Measurements from ENCODE around the gene STMND1.

GRCh38 chr6:17093686-17094085 lies 8.2 kb upstream of the STMND1 start:
- no peak for TF ChIP-seq CTCF (IDR thresholded peaks at IDR 0.05)
- no peak for TF ChIP-seq POLR2A (IDR thresholded peaks at IDR 0.05)
